Measurements from ENCODE around the gene MKRN2.
"Not testable (repeated sequence)": the region's sequence is repeated elsewhere in the genome, so short reads cannot be mapped to it uniquely, and the experiment has no call there.

Gene MKRN2

GRCh38 chr3:12630843-12631242, 74.0 kb downstream of the MKRN2 start:
- DNase-seq (ENCODE audit: low spot score), result not testable (repeated sequence)

DNA sequence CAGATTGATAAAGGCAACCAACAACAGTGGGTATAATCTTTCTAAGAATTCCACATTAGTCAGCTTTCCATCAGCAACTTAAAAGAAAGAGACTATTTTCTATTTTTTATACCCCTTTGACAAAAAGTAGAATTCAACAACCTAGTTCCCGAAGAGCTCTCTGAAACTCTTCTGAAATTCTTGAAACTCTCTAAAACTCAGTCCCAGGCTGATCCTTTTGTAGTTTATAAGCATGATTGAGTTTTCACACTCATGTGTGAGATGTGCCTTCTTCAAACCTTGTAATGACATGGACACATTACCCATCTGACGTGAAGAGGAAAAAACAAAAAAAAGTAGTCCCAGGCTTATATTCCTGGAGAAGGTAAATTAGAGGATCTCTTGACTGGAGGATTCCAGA, 75.6 kb downstream of the MKRN2 start:
- no peak for DNase-seq (ENCODE audit: low spot score)

- DNase-seq (ENCODE audit: low spot score), result no peak
These were observed 76.2 kb downstream of the MKRN2 start for GRCh38 chr3:12633108-12633507.

All from iPS-NIHi11 (cell line).